Stimulated activated CD8-positive, alpha-beta memory T cell treated with anti-CD3 and anti-CD28 coated beads, Interleukin-2, amount 100 ng/mL, for 1 hour (primary cell): ENCODE results near the gene TCEA3.
A peak's percentile ranks its signal among the peaks of the same experiment; 100 is the strongest.

Experiments
- DNase-seq, 2 donors: peaks; one replicate each; pipeline ENCODE4 v3.0.0-alpha.2; 2020; ENCODE audit warnings: low read depth in 2 of 2

Gene TCEA3

DNA sequence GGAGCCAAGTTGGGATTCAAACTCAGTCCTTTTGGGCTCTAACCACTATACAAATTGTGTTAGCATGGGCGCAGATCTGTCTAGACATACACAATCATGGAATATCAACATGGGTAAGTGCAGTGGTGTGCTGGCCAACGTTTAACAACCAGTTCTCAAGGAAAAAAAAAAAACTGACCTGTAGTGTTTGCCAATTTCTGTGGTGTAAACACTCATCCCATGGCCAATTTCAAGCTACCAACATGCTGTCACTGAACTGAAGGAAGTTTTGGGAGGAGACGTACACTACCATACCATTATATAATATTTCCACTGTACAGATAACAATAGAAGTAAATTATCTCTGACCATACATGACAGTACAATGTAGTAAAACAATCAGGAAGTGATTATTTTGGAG lies 3.2 kb downstream of the TCEA3 start:
- DNase-seq: no peak

DNA sequence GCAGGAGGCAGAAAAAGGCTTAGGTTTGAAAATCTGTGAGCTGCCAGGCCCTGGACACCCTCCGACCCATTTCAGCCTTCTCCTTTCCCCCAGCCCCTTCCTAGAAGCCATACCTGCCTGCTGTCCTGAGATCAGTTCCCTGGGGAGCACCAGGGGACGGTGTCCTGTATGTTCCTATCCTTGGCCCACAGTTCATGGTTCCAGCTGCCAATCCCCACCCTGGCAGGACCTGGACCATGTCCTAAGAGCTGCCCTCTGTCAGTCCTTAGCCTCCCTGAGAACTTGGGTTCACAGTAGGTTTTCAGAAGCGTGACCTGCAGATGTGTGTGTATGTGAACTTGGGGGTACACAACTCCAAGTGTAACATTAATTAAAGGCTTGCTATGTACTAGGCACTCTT lies 3.8 kb downstream of the TCEA3 start:
- DNase-seq: no peak

DNA sequence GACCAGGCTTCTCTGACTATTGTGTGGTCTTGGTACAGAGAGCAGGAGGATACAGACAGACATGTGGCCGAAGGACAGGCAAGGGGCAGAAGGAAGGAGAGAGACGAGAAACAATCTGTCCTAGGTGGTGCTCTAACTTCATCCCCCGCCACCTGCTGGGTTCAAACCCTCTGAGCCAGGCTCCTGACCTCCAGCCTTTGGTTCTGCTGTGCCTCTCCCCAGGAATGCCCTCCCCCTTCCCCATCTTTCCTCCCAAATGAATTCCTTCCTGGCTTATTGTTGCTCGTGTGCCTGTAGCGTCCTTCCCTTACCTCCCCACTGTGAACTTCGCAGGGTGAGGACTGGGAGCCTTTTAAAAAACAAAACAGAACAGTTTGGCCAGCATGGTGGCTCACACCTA lies 5.4 kb downstream of the TCEA3 start:
- DNase-seq: no peak

DNA sequence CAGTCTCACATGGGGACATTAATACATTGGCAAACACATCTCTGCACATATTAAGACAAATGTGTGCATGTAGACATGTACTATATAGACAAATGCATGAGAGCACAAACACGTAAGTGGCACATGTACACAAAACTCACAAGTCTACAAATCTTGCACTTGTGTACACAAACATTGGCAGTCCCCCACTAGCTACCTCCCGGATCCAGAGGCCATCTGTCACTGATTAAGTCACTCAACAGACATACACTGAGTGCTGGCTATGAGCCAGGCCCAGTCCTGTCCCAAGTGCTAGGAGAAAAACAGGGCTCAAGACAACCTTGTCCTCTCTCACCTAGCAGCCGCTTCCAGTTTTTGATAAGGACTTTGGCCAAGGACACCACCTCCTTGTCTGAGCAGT lies 7.0 kb downstream of the TCEA3 start:
- DNase-seq: no peak

DNA sequence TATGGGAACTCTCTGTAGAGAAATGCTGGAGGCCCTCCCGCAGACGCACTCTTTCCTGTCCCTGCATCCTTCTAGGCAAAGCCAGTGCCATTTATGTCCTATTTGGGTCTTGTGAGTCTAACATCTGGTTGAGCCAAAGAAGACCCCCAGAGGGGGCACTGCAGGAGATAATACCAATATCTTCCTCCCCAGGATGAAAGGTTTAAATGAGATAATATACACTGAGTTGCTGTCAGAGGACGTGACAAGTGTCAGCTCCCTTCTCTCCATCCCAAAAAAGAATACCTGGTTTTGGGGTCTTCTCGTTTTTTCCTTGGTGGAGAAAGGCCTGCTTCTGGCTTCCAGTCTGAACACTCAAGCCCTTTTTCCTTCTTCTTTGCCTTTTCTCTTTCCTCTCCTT lies 7.6 kb downstream of the TCEA3 start:
- no peak for DNase-seq

DNA sequence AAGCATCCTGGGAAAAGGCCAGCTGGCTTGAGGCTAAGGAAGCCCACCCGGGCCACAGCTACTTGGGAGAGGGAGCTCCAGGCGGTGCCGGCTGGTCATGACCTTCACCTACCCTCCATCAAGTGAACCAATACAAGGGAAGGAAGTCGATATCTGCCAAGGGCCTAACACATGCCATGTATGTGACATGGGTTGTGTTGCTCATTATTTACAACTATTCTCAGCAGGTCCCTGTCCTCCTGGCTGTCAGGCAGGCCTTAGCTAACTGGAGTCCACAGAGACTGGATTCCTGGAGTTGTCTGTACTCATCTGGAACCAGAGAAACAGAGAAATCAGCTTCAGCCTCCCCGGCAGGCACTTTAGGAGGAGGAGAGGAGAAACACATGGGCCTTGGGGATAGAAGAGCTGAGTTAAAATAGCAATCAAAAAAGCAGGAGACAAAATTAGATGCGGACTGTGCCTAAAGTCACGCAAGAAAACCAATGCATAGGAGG lies 15.7 kb downstream of the TCEA3 start:
- no peak for DNase-seq

DNA sequence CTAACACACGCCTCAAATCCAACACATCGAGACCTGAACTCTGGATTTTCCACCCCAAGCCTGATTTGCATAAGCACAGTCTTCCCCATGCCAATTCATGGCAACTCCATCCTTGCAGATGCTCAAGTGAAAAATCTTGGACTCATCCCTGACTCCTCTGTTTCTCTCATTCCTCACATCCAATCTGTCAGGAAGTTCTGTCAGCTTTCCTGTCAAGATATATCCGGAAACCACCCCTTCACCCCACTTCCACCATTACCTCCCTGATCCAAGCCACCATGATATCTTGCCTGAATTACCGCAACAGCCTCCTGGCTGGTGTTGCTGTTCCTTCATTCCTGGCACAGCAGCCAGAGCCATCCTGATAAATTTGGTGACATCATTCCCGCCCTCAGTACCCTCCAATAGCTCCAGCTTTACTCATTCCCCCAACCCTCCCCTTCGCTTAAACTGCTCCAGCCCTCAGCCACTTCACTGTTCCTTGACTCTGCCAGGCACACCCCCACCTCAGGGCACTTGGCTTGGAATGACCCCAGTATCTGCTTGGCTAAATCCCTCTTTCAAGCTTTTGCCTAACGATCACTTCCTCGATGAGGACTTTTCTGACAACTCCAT lies 17.4 kb downstream of the TCEA3 start:
- no peak for DNase-seq

DNA sequence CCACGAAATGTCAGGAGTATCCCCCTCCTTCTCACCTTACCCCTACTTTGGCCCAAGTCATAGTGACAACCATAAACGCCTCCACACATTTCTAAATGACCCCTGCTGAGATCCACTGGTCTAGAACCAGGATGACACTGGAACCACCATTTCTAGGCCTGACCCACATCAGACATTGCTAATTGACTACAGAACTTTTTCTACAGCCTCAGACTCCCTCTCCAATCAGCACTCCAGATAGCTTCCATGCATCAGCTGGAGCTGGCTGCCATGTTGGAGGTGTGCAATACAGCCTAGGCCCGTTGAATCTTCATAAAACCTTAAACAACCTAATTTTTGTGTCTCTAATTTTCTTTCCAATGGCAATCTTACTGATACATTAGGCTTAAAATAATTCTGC lies 18.6 kb downstream of the TCEA3 start:
- DNase-seq: no peak

DNA sequence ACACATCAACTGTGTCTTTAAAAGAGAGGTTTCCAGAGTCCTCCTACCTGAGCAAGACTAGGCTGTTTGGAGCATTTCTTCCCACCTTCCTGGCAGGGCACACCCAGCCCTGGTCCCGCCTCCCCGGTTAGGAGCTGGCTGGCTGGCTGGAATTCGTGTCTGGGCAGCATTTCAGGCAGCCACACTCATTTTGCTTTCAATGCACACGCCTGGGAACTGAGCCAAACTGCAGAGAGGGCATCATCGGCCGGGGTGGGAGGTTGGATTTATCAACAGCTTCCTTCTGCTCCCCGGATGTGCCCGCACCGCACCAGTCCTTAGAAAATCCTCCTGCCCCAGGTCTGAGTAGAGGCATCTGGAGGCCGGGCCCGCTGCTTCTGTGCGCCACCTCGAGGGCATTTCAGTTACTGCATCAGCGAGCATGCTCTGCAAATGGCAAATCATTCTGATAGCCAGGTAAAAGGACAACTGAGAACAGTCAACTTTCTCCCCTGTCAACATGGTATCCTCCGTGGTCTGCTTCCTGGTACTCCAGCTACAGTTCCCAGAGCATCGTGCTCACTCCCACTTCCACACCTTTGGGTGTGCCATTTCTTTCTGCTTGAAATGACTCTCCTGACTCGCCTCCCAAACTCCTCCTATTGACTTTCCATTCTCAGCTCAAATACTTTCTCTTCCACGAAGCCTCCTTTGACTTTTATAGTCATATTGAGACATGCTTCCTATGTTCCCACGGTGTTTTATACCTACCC lies 20.6 kb downstream of the TCEA3 start:
- DNase-seq: peak; percentile 67 to 69

DNA sequence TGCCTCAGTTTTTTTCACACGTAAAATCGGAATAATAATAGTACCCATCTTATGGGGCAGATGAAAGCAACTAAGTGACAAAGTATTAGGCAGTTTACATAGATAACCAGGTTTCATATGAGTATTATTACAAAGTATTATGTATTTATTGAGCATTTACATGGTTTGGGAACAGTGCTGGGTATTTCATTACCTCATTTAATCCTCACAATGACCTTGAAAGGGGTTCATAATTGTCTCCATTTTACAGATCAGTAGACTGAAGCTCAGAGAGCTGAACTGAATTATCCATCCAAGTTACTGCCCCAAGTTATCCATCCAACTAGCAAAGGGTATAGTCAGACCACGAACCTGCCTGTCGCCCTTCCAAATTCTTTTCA lies 21.2 kb downstream of the TCEA3 start:
- no peak for DNase-seq

DNA sequence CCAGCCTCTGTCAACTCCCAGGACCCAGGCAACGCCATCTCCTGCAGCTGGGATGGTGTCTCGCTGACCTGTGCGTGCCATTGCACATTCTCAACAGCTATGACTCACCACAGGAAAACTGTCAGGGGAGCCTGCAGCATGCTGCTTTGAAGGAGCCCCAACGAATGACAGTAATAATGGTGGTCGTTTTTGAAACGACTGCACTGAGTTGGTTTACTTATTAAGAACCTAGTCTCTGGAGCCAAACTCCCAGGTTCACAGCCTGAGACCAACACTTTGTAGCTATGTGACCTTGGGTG lies 21.6 kb downstream of the TCEA3 start:
- no peak for DNase-seq

DNA sequence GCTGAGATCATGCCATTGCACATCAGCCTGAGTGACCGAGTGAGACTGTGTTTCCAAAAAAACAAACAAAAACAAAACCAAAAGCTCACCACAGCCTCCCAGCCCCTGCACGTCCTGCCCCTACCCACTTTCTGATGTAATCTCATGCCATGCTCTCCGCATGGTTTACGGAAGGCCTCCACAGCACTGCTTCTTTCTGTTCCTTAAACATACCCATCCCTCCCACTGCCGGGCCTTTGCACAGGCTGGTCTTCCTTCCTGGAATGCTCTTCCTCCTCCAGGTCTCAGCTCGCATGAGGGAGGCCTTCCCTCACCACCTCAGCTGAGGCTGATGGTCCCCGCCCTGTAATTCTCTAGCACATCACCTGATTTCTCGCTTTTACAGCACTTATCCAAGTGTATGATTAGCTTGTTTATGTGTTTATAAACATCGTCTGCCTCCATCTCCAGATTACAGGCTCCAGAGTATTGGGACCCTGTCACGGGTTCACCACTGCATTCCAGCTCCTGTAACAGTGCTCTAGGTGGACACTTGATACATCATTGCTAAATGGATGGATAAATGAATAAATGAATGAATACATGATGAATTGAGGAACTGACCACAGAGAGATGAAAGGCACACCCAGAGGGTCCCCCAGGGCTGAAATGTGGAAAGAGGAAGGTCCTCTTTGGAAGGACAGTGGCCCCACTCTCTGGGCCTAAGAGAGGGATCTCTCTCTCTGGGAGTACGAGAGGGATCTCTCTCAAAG lies 22.1 kb downstream of the TCEA3 start:
- no peak for DNase-seq

DNA sequence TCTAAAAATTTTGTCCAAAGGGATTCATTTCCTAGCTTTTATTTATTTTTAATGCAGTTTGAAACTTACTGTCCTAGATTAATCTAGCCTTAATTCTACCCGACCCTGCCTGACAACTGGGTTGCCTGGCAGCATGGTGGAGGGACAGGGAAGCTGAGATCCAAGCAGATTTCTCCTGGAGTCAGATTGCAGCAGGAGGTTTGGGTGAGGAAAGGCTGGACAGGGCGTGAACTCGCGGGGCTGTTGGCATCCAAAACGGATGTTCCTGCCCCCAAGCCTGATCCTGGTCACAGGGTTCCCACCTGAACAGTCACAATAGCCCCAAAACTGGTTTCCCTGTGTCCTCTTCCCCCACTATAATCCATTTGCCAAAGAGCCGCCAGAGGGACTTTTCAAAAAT lies 23.2 kb downstream of the TCEA3 start:
- DNase-seq: no peak

DNA sequence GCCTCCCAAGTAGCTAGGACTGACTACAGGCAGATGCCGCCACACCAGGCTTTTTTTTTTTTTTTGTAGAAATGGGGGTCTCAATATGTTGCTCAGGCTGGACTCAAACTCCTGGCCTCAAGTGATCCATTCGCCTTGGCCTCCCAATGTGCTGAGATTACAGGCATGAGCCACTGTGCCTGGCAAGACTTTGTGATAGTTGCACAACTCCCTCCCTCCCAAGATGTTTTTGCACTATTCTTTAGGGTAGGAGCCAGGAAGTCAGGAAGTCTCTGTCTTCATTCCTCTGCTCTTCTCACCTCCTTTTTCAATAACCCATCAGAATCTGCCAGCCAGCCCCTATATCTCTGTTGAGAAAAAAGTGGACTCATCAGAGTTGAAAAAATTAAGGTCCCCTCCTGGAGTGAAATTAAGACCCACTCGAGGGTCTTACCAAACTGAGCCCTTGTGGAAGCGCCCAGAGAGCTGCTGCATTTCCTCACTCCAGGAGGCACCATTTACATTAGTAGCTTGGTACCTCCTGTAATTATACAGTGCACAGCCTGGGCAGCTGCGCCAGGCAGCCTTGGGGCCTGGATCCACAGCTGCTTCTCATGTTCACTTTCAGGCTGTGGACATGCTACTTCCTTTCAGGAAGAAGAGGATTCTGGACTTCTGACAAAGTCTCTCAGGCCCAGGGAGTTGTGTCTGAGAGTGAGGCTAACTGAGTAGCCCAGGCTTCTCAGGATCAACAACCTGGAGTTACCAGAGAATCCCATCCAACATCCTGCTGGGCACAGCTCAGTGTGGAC lies 24.0 kb downstream of the TCEA3 start:
- DNase-seq: no peak

DNA sequence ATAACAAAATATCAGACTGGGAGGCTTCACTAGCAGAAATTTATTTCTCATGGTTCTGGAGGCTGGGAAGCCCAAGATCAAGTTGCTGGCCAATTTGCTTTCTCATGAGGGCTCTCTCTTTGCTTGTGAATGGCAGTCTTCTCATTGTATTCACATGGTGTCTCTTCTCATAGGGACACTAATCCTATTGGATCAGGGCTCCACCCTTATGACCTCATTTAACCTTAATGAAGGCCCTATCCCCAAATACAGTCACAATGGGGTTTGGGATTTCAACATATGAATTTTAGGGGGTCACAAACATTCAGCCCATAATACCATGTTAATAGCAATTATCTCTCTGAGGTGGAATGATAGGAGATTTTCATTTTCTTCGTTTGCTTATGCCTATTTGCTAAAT lies 25.3 kb downstream of the TCEA3 start:
- DNase-seq: no peak

DNA sequence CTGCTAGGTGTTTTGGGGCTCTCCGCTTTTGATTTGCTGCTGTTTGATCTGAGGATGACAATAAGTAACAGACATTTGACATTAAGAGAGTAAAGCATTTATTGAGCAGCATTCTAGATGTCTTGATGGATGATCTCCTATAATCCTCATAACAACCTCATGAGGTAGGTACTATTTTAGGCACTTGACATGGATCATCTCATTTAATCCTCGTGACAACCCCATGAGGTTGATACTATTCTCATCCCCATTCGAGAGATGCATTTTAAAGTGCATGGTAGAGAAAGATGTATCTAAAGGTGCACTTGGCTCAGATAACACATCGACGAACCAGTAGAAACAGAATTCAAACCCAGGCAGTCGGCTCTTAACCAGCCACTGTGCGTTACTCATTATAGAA lies 26.6 kb downstream of the TCEA3 start:
- no peak for DNase-seq

DNA sequence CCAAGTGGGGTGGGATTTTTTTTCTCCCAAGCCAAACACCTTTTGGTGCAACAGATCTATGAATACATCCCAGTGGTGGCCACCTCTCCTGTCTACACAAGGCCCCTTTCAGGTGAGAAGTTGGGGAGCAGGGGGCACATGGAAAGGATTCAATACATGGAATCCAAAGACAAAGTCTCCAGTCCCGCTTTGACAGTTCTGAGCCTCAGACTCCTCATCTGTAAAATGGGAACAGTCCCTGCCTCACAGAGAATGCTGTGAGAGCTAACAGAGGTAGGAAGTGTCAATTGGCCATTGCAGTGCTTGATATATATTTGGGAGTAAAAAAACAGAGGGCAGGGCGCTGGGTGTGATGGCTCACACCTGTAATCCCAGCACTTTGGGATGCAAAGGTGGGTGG lies 28.2 kb downstream of the TCEA3 start:
- DNase-seq: no peak

DNA sequence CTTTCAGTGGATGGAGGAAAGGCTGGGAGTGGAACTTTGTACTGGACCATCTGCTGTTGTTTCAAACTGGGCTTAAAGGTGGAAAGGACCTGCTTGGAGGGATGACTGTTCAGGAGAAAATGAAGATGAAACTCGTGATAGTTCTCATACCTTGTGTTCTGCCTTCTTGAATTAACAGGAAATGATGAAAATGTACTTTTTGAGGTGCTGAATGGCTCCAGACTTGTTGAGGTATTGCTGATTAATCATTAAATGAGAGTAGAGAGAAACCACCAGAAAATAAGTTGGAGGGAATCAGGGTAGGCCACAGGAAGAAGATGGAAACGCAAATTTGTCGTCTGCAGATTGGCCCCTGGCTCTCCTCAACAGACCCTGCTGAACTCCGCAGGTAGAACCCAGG lies 28.7 kb downstream of the TCEA3 start:
- no peak for DNase-seq

DNA sequence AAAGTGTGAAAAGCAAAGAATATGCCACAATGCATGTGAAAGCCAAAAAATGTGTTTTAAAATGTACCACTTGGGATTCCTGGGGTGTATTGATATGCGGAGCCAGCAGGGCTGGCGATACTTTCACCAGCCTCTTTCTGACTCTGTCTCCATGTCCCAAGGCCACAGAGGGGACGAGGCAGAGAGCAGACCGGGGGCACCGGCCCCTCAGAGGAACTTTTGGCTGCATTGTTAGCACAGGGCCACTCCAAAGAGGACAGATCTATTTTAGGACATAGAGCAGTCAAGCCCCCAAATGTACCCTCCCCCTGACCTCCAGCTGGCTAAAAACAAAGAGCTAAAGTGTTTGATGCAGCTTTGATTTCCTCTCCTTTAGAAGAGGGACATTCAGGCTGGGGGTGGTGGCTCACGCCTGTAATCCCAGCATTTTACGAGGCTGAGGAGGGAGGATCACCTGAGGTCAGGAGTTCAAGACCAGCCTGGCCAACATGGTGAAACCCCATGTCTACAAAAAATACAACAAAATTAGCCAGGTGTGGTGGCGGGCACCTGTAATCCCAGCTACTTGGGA lies 29.3 kb downstream of the TCEA3 start:
- no peak for DNase-seq

DNA sequence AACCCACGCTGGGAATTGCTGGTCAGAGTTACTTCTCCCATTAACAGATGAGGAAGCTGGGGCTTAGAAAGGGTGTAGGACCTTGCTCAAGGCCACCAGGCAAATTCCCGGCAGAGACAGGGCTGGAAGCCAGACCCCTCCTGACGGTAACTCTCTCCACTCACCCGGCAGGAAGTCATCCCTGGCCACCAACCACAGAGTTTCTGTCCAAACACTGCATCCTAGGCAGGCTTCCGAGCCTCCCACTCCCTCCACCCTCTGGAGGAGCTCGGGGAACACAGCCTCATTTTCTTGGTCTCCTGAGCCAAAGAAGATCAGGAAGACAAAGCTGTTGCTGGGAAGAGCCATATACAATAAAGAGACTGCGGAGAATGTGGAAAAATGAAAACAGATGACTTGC lies 29.9 kb downstream of the TCEA3 start:
- DNase-seq: no peak

DNA sequence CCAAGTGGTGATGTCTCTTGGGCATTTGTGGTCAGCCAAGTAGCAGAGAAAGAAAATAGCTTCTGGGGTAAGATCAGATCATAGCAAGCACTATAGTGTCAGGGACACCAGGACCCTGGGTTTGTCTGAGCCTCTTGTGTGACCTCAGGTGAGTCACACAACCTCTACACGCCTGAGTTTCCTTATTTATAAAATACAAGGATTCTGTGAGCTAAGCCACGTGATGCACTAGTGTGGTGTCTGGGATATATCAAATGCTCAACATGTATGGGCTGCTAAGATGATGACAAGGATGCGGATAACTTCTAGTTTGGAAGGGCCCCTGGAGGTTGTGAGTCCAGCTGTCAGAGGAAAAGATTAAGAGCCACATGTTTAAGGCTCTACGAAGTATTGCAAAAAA lies 30.4 kb downstream of the TCEA3 start:
- DNase-seq: no peak

DNA sequence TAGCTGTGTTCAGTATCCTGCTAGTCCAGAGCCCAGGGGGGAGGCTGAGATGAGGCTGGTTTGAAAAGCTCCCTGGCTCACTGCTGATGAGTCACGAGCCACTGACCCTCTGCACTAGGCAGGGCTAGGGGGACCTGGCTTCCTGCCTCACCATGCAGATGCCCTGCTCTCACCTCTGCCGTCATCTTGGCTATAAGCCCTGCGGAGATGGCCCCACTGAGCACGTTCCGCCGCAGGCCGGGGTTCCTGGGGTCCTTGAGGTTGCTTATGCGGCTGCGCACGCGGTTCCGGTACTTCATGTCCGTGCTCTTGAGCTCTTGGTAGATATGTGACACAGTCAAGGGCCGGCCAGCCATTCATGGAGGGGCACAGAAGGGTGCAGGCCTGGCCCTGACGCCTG lies 30.8 kb downstream of the TCEA3 start:
- no peak for DNase-seq
